ENCODE measurements around the gene NAA25. TPM values are rescaled to one million over a fixed set of nuclear protein-coding genes. Genes with fewer than 3 reads are reported as not detected.
"Not testable (repeated sequence)": the region's sequence is repeated elsewhere in the genome, so short reads cannot be mapped to it uniquely, and the experiment has no call there.

The NAA25 gene
- total RNA-seq, 1 donor from 2014 or later, result 43.6 TPM

DNA sequence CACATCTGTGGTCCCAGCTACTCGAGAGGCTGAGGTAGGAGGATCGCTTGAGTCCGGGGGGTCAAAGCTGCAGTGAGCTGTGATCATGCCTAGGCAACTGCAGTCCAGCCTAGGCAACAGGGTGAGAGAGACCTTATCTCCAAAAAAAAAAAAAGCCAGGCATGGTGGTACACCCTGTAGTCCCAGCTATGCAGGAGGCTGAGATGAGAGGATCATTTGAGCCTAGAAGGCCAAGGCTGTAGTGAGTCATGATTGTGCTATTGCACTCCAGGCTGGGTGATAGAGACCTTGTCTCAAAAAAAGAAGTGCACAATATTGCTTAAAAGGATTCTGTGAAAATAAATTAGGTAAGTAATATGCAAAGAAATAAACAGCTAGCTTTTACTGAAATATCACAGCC is 17.0 kb downstream of the NAA25 start:
- DNase-seq (ENCODE audit: low spot score) (no peak), ATAC-seq (no peak)
- intact Hi-C loops (cut with DNase I), result no loop called here

DNA sequence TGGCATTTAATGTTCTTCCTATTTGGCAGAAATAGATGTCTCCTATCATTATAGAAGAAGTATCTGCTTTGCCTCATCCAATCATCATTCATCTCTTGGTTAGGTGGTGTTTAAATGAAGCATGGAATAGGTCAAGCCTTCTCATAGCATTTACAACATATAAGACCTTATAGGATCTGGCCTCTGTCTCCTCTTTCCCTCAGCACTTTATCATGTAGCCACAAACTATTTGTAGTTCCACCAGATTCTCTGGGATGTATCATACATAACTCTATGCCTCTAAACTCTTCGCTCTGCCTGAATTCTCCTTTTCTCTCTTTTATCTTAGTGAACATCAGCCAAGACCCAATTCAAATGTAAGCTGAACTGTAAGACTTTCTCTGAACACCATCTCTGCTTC is 20.7 kb downstream of the NAA25 start:
- intact Hi-C loops (cut with DNase I), result no loop called here
- DNase-seq (ENCODE audit: low spot score) (no peak), ATAC-seq (no peak)

GRCh38 chr12:112087055-112087850 is 21.3 kb downstream of the NAA25 start:
- DNase-seq (ENCODE audit: low spot score), result no peak
- intact Hi-C loops (cut with DNase I), result no loop called here

DNA sequence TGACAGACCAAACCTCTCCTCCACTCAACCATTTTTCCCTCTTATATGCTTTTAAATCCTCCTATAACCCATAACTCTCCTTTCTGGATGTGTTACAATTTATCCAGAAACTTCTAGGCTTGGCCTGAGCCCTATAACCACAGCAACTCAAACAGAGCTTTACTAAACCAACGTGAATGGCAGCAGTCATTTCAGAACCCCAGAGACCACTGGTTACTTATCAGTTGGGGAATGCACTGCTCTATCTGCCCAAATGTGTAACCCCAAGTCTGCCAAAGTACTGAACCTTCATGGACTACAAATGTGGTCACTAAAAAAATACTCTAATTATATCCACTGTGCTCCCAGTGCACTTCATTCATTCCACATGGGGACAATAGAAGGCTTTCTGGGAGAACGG is 42.0 kb downstream of the NAA25 start:
- ATAC-seq (no peak), DNase-seq (ENCODE audit: low spot score) (no peak)
- intact Hi-C loops (cut with DNase I), result no loop called here

More at GRCh38 chr12:112087055-112087850, 21.3 kb downstream of the NAA25 start:
- ATAC-seq, result no peak

GRCh38 chr12:112063273-112063672 is 45.3 kb downstream of the NAA25 start:
- no peak for ATAC-seq
- intact Hi-C loops (cut with DNase I), result no loop called here
- DNase-seq (ENCODE audit: low spot score), result no peak

- intact Hi-C loops (cut with DNase I), result no loop called here
- no peak for ATAC-seq
- no peak for DNase-seq (ENCODE audit: low spot score)
These were observed 47.4 kb downstream of the NAA25 start for GRCh38 chr12:112061137-112061536.

DNA sequence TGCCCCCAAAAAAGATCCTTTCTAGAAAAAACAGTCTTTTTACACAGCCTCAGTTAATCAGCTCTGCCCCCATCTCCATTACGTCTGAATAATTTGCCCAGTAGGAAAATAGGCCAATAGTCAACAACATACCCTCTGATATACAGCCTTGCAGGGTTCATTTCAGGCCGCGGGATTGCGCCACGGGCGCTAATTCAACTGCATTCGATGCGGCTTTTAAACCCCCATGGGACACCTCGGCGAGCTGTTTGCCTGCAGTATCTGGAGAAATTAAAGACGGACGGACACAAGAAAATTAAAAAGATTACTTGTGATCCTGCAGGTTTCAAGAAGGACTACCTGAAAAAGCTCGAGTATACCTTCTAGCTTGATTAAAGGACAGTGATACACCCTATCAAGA is 59.2 kb downstream of the NAA25 start:
- ATAC-seq, result no peak
- intact Hi-C loops (cut with DNase I), result no loop called here
- DNase-seq (ENCODE audit: low spot score), result no peak

DNA sequence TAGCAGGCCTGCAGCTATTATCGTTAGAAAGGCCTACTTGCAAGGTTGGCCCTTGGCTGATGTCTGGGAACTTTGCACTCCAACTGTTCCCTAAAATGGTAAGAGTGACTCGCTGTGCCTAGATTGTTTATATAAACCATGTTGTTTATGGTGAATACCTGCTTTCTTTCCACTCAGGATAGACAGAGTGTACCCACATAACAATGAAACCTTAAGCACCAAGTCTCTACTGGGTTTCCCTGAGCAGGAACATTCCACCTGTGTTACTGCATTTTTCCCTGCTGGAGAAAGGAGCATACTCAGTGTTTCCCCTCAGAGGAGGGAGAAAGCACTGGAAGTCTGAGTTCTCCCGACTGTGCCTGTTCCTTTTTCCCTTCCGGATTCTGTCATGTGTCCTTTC is 62.6 kb downstream of the NAA25 start:
- intact Hi-C loops (cut with DNase I), result no loop called here
- DNase-seq (ENCODE audit: low spot score) (no peak), ATAC-seq (no peak)

- DNase-seq (ENCODE audit: low spot score); ATAC-seq; intact Hi-C loops (cut with DNase I): not testable (repeated sequence)
These were observed 72.0 kb downstream of the NAA25 start for GRCh38 chr12:112036614-112037013.

- DNase-seq (ENCODE audit: low spot score) (no peak), ATAC-seq (no peak)
- intact Hi-C loops (cut with DNase I), result no loop called here
These were observed 73.3 kb downstream of the NAA25 start for GRCh38 chr12:112035219-112035785.

- ATAC-seq (no peak), DNase-seq (ENCODE audit: low spot score) (no peak)
- intact Hi-C loops (cut with DNase I), result no loop called here
These were observed 76.3 kb downstream of the NAA25 start for GRCh38 chr12:112032292-112032691.

- ATAC-seq (no peak), DNase-seq (ENCODE audit: low spot score) (no peak)
- intact Hi-C loops (cut with DNase I), result no loop called here
These were observed 77.1 kb downstream of the NAA25 start for GRCh38 chr12:112031472-112031871.

DNA sequence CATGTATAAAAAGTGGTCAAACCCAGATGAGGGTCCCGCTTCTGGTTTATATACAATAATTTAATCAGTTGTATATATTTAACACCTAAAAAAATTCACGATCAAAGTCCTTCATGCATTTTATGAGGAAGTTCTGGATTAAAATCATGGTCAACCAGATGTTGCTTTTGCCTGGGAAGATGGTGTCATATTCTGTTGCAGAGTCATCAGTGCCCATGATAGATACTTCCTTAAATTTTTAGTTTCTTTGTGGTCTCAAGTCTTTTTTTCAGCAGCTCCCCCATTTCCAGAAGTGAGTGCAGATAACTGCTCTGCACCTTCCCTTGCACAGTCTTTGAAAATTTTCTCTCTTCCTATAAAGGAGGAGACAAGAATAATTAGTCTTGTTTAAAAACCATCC is 79.3 kb downstream of the NAA25 start:
- ATAC-seq (no peak), DNase-seq (ENCODE audit: low spot score) (no peak)
- intact Hi-C loops (cut with DNase I), result no loop called here

GRCh38 chr12:112025808-112026375 is 82.7 kb downstream of the NAA25 start:
- no peak for DNase-seq (ENCODE audit: low spot score)
- no peak for ATAC-seq
- intact Hi-C loops (cut with DNase I), result no loop called here

DNA sequence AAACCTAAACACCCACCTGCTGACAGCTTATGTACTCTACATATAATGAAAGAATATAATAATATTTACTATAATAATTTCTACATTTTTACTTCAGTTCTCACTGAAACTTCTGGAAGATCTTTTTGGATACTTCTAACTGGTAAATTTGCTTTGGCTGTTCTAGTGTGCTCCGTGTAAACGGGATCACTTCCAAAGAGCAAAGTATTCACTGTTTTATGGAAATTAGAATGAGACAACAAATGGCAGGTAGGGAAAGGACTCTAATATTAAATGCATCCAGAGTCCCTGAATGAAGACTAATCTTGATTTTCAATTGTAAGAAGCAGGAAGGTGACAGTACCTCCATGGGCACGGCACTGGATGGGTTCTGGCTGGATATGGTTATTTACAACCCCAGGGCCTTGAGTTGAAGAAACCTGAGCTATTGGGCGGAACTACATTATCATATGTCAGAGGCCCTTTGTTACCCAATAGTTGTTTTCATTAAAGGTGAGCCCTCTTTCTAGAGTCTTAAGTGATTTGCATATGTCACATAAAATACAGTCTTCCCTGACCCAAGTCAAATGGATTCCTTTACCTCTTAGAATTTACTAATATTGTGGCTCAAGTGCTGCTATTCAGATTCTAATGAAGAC is 84.7 kb downstream of the NAA25 start:
- ATAC-seq, result no peak
- no peak for DNase-seq (ENCODE audit: low spot score)
- intact Hi-C loops (cut with DNase I), result no loop called here

DNA sequence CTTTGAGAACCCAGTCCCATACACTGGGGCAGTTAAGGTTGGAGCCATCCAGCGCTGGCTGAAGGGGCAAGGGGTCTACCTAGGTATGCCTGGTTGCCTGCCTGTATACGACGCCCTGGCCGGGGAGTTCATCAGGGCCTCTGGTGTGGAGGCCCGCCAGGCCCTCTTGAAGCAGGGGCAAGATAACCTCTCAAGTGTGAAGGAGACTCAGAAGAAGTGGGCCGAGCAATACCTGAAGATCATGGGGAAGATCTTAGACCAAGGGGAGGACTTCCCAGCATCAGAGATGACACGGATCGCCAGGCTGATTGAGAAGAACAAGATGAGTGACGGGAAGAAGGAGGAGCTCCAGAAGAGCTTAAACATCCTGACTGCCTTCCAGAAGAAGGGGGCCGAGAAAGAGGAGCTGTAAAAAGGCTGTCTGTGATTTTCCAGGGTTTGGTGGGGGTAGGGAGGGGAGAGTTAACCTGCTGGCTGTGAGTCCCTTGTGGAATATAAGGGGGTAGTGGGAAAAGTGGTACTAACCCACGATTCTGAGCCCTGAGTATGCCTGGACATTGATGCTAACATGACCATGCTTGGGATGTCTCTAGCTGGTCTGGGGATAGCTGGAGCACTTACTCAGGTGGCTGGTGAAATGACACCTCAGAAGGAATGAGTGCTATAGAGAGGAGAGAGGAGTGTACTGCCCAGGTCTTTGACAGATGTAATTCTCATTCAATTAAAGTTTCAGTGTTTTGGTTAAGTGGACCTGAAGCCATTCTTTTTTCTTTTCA is 86.2 kb downstream of the NAA25 start:
- no peak for DNase-seq (ENCODE audit: low spot score)
- intact Hi-C loops (cut with DNase I), result no loop called here
- no peak for ATAC-seq

- intact Hi-C loops (cut with DNase I), result no loop called here
- ATAC-seq, result no peak
- no peak for DNase-seq (ENCODE audit: low spot score)
These were observed 87.6 kb downstream of the NAA25 start for GRCh38 chr12:112020947-112021457.

GRCh38 chr12:112018571-112019237 is 89.9 kb downstream of the NAA25 start:
- intact Hi-C loops (cut with DNase I), result no loop called here
- DNase-seq (ENCODE audit: low spot score) (no peak), ATAC-seq (no peak)

GRCh38 chr12:112017041-112017440 is 91.5 kb downstream of the NAA25 start:
- intact Hi-C loops (cut with DNase I), result no loop called here
- no peak for ATAC-seq
- no peak for DNase-seq (ENCODE audit: low spot score)

All from sciatic nerve (tissue), 2 donors.